K562 (cell line): ENCODE data around the gene TSG101. TPM values are rescaled to one million over a fixed set of nuclear protein-coding genes. Genes with fewer than 3 reads are reported as not detected.

Experiments used
- ATAC-seq: fragments of 200-7000 bp; cut with Tn5 transposase; 3 replicates; pipeline ENCODE4 v1.9.1; 2020; ENCODE audit warnings: moderate library complexity
- BruUV-seq: library from RNA; stranded (reverse); fragments of 400-500 nt; replicated peaks from 2 replicates; lab custom pipeline; 2021; lab: Mats Ljungman, UMichigan
- CTCF ChIA-PET: fragments of 300-600 bp; formaldehyde crosslinking; extraction: SDS; loops from one replicate; lab custom pipeline; 2021; ENCODE audit warnings: low intra/inter-chr PET ratio; lab: Yijun Ruan, JAX
- POLR2A ChIA-PET: fragments of 300-600, 350-650 bp; sonication (Branson Sonifier 250); formaldehyde crosslinking; extraction: SDS; loops from one replicate; lab custom pipeline; 2021; ENCODE audit warnings: antibody characterized with exemption, inconsistent platforms; lab: Yijun Ruan, JAX
- DNase-seq, 4 experiments: peaks; one replicate each; pipeline versions ENCODE4 v3.0.0 to v3.0.0-alpha.2; 2011 to 2018; ENCODE audit warnings: low spot score in 3 of 4, mixed read lengths in 3 of 4; ENCODE audit errors: extremely low read depth in 1 of 4
- FAIRE-seq: peaks from 2 replicates; lab custom pipeline; 2011; peaks lifted over from hg19 to GRCh38; lab: Jason Lieb, UNC
- H2AFZ ChIP-seq: 2 replicates; pipeline ENCODE4 v1.6.0; 2011; ENCODE audit warnings: low read depth, low read length, control low read depth, inconsistent platforms
- H3K27ac ChIP-seq: fragments of 200-600 bp; 3 replicates; pipeline ENCODE4 v1.8.0; 2011; ENCODE audit warnings: low read depth, mild to moderate bottlenecking, control low read depth, inconsistent platforms, low read length, moderate library complexity, mixed read lengths; ENCODE audit errors: extremely low read depth
- H3K27me3 ChIP-seq, 2 experiments: fragments of 300-600 bp in 1 of 2; 2 replicates in 1 of 2; 3 replicates in 1 of 2; pipeline versions ENCODE4 v1.6.0 to v1.8.0; 2011; ENCODE audit warnings: inconsistent platforms in 2 of 2, low read length in 2 of 2, mild to moderate bottlenecking in 1 of 2, mixed read lengths in 1 of 2, moderate library complexity in 1 of 2; ENCODE audit not compliant: control insufficient read depth in 2 of 2, insufficient read depth in 2 of 2
- H3K36me3 ChIP-seq: fragments of 300-600 bp; 3 replicates; pipeline ENCODE4 v1.8.0; 2011; ENCODE audit warnings: mild to moderate bottlenecking, low read length, inconsistent platforms; ENCODE audit not compliant: control insufficient read depth, insufficient read depth
- H3K4me1 ChIP-seq, 2 experiments: fragments of 200-600 bp in 1 of 2; replicated peaks in 1 of 2; 2 replicates in 1 of 2; 3 replicates in 1 of 2; pipeline versions ENCODE4 v1.5.1 to v1.8.0; 2011; ENCODE audit warnings: inconsistent platforms in 2 of 2, low read length in 2 of 2, mild to moderate bottlenecking in 1 of 2, mixed read lengths in 1 of 2, moderate library complexity in 1 of 2; ENCODE audit not compliant: control insufficient read depth in 2 of 2, insufficient read depth in 2 of 2
- H3K4me2 ChIP-seq: 2 replicates; pipeline ENCODE4 v1.6.1; 2011; ENCODE audit warnings: low read length, control low read depth, inconsistent platforms, mixed read lengths; ENCODE audit not compliant: insufficient read depth
- H3K4me3 ChIP-seq: fragments of 200-600 bp; sonication (generic), shearing (Covaris generic); 2 replicates; pipeline ENCODE4 v1.5.1; 2016; ENCODE audit warnings: control low read depth, inconsistent platforms
- H3K79me2 ChIP-seq: fragments of 200-600 bp; 3 replicates; pipeline ENCODE4 v1.8.0; 2011; ENCODE audit warnings: low read length, inconsistent platforms; ENCODE audit not compliant: control insufficient read depth, insufficient read depth
- H3K9ac ChIP-seq, 2 experiments: 2 replicates each; pipeline versions ENCODE4 v1.6.0 to v1.6.1; 2011; ENCODE audit warnings: low read depth in 2 of 2, low read length in 2 of 2, control low read depth in 1 of 2, inconsistent platforms in 1 of 2, mild to moderate bottlenecking in 1 of 2, mixed read lengths in 1 of 2; ENCODE audit not compliant: insufficient read depth in 1 of 2
- H3K9me1 ChIP-seq: one replicate; pipeline ENCODE4 v1.6.0; 2011; ENCODE audit warnings: inconsistent platforms, mild to moderate bottlenecking, low read length, moderate library complexity; ENCODE audit not compliant: control insufficient read depth, insufficient read depth
- H3K9me3 ChIP-seq: replicated peaks from 2 replicates; pipeline ENCODE4 v1.5.1; 2011; ENCODE audit warnings: low read depth, low read length, inconsistent platforms; ENCODE audit not compliant: control insufficient read depth, insufficient read depth
- H4K20me1 ChIP-seq: replicated peaks from 2 replicates; pipeline ENCODE4 v1.6.1; 2011; ENCODE audit warnings: low read length, inconsistent platforms, mixed read lengths; ENCODE audit not compliant: control insufficient read depth, insufficient read depth
- BCL6 ChIP-seq: fragments of 250-450 bp; sonication (Bioruptor Pico); IDR thresholded peaks from 2 replicates; pipeline ENCODE4 v1.4.0; 2020
- NFATC3 ChIP-seq: fragments of 450-650 bp; IDR thresholded peaks from 2 replicates; pipeline ENCODE4 v1.6.1; 2017; ENCODE audit warnings: mild to moderate bottlenecking
- SMARCE1 ChIP-seq: fragments of 450-650 bp; IDR thresholded peaks from 2 replicates; pipeline ENCODE4 v1.7.1; 2016; ENCODE audit warnings: mild to moderate bottlenecking
- ZNF584 ChIP-seq: fragments of 200-800 bp; sonication (Bioruptor generic); IDR thresholded peaks from 2 replicates; pipeline ENCODE4 v1.6.1; 2016; ENCODE audit warnings: low read depth, mild to moderate bottlenecking, missing genetic modification characterization, missing compliant biosample characterization
- ZNF79 ChIP-seq: fragments of 250-450 bp; sonication (Bioruptor Pico); IDR thresholded peaks from 2 replicates; pipeline ENCODE4 v1.4.0; 2020; ENCODE audit warnings: low read depth, mild to moderate bottlenecking, moderate library complexity
- WGBS: fragments of 100-300 bp; shearing (Covaris generic); methylation state at CpG from one replicate; pipeline ENCODE4 v1.1.6; 2016; ENCODE audit warnings: low coverage, mixed read lengths; ENCODE audit not compliant: insufficient coverage; ENCODE audit errors: missing lambda C conversion rate; 5-methylcytosine and 5-hydroxymethylcytosine counted together
- in situ Hi-C: fragments of 300-500 bp; cut with MboI; formaldehyde crosslinking; loops from 4 replicates; pipeline ENCODE4 v1.15.0; 2018; ENCODE audit warnings: inconsistent platforms, mixed read lengths
- intact Hi-C: fragments of 100-400 bp; cut with micrococcal nuclease; formaldehyde crosslinking; loops from 2 replicates; pipeline ENCODE4 v1.14.2; 2022
- polyA plus RNA-seq, 8 experiments: library from polyadenylated mRNA; depleted of rRNA in 4 of 8; stranded (reverse) in 5 of 8; unstranded in 3 of 8; fragments of >200 nt; fragmentation: Nextera tagmentation in 2 of 8; fragmentation: Illumina TruSeq in 1 of 8; extraction: Ambion mirVana in 2 of 8; extraction: Trizol in 1 of 8; gene quantifications; 2 replicates each; pipeline versions ENCODE4 v1.2.1 to v1.2.3, GENCODE V29; 2011 to 2014; ENCODE audit warnings: inconsistent platforms in 1 of 8, missing spikeins in 1 of 8
- total RNA-seq, 7 experiments: library from RNA; depleted of rRNA in 6 of 7; stranded (reverse); fragments of >200 nt in 6 of 7; fragmentation: Illumina TruSeq in 2 of 7; extraction: Trizol in 2 of 7; gene quantifications; 2 replicates each; pipeline versions ENCODE4 v1.2.1 to v1.2.3, GENCODE V29; 2011 to 2021; ENCODE audit warnings: low replicate concordance in 1 of 7
- TF ChIP-seq, protein P1 (sequence below): fragments of 450-650 bp; IDR thresholded peaks from 2 replicates; pipeline ENCODE4 v1.6.1; 2016; ENCODE audit warnings: antibody characterized with exemption

Gene TSG101
- total and polyA plus RNA-seq, 9 of the 15 experiments (the other 6 are each of a cell fraction or from before 2014, with no cell fraction given), result 24.6 to 141 (median 60.0) TPM

DNA sequence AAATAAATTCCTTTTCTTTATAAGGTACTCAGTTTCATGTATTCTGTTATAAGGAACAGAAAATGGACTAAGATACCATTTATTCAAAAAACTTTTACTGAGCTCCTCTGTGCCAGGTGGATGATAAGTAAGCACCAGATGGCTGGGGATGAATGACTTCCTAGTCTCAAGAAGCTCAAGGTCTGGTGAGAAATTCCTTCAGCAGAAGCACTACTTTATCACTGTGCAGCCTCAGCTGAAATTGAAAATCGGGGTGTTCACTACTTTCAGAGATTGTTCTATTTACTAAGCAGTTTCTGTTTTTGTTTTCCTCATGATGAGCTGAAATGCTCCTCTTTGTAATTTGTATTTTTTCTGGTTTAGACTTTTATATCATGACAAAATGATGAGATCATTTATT is 63.3 kb downstream of the TSG101 start:
- Histone ChIP-seq H3K9me3 (no peaks in the 10 kb centered on the region), H3K4me2 (no peak overlapping the region), H3K79me2 (no peaks in the 10 kb centered on the region), H3K4me1 (no peaks in the 10 kb centered on the region), H2AFZ (no peak overlapping the region), H3K9me1 (no peaks in the 10 kb centered on the region), H3K4me3 (no peak overlapping the region), H3K9ac (no peak overlapping the region), H3K27me3 (peaks cover 0 to 6% of the 10 kb centered on the region in 2 experiments; a peak in 2 of 5 replicates), H4K20me1 (no peaks in the 10 kb centered on the region), H3K36me3 (no peaks in the 10 kb centered on the region), H3K27ac (no peak overlapping the region)
- intact Hi-C loops, result no loop called here
- TF ChIP-seq NFATC3 (no peak), BCL6 (no peak), SMARCE1 (no peak), ZNF584 (CRISPR knock-in tag) (no peak), ZNF79 (CRISPR knock-in tag) (no peak)
- TF ChIP-seq, protein P1, sequence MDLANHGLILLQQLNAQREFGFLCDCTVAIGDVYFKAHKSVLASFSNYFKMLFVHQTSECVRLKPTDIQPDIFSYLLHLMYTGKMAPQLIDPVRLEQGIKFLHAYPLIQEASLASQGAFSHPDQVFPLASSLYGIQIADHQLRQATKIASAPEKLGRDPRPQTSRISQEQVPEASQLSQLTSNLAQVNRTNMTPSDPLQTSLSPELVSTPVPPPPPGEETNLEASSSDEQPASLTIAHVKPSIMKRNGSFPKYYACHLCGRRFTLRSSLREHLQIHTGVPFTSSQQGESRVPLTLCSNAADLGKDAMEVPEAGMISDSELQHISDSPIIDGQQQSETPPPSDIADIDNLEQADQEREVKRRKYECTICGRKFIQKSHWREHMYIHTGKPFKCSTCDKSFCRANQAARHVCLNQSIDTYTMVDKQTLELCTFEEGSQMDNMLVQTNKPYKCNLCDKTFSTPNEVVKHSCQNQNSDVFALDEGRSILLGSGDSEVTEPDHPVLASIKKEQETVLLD, result no peak
- in situ Hi-C loops, result no loop called here
- DNase-seq (no peak), FAIRE-seq (no peak), ATAC-seq (no peak)
- POLR2A ChIA-PET, result no interaction called here
- no TSS peak for BruUV-seq
- 5% methylated on average over 1 of the region's 1 CpG for WGBS
- CTCF ChIA-PET, result interaction anchor here (0.6 kb wide), 1 partner anchor 614 kb away, joined by 4 read pairs; no protein-coding TSS in a partner anchor
